ENCODE results near the gene TEKTIP1. TPM values are rescaled to one million over a fixed set of nuclear protein-coding genes. Genes with fewer than 3 reads are reported as not detected.
A peak's percentile ranks its signal among the peaks of the same experiment; 100 is the strongest.

The TEKTIP1 gene
- total RNA-seq, 1 experiment from 2014 or later, result not detected

GRCh38 chr19:3496392-3497273, 42.3 kb upstream of the TEKTIP1 start:
- Histone ChIP-seq H3K27ac (ENCODE audit: low read length) (no peak overlapping the region), H3K9ac (ENCODE audit: low read length) (no peak overlapping the region), H3K4me2 (ENCODE audit: low read depth, low read length, poor library complexity, severe bottlenecking) (no peak overlapping the region), H3K36me3 (ENCODE audit: insufficient read depth, low read length) (no peaks in the 10 kb centered on the region), H3K27me3 (ENCODE audit: low read length) (no peaks in the 10 kb centered on the region), H3K9me2 (replicated peaks; ENCODE audit: insufficient read depth, low read length) (no peaks in the 10 kb centered on the region), H4K20me1 (ENCODE audit: insufficient read depth, low read depth, low read length) (no peaks in the 10 kb centered on the region), H2AFZ (ENCODE audit: low read length) (no peak overlapping the region), H3K4me1 (ENCODE audit: low read length) (peaks cover 9% of the 10 kb centered on the region), H3K9me3 (ENCODE audit: low read length) (no peaks in the 10 kb centered on the region), H3K4me3 (ENCODE audit: low read length) (no peak overlapping the region), H3K79me2 (ENCODE audit: low read length) (peaks cover 33% of the 10 kb centered on the region)
- no peak for DNase-seq

- Histone ChIP-seq H3K4me3 (ENCODE audit: low read length) (no peak overlapping the region), H3K9me2 (replicated peaks; ENCODE audit: insufficient read depth, low read length) (no peaks in the 10 kb centered on the region), H3K9ac (ENCODE audit: low read length) (no peak overlapping the region), H3K79me2 (ENCODE audit: low read length) (peaks cover 33% of the 10 kb centered on the region), H2AFZ (ENCODE audit: low read length) (no peak overlapping the region), H3K4me1 (ENCODE audit: low read length) (peaks cover 9% of the 10 kb centered on the region), H3K4me2 (ENCODE audit: low read depth, low read length, poor library complexity, severe bottlenecking) (no peak overlapping the region), H3K9me3 (ENCODE audit: low read length) (no peaks in the 10 kb centered on the region), H3K27me3 (ENCODE audit: low read length) (no peaks in the 10 kb centered on the region), H3K27ac (ENCODE audit: low read length) (no peak overlapping the region), H3K36me3 (ENCODE audit: insufficient read depth, low read length) (no peaks in the 10 kb centered on the region), H4K20me1 (ENCODE audit: insufficient read depth, low read depth, low read length) (no peaks in the 10 kb centered on the region)
- DNase-seq, result no peak
Observed at GRCh38 chr19:3497757-3498520, 41.0 kb upstream of the TEKTIP1 start.

- no peaks in the 10 kb centered on the region for H3K36me3 ChIP-seq (ENCODE audit: insufficient read depth, low read length)
- H2AFZ ChIP-seq (ENCODE audit: low read length), result peak overlapping the region; percentile 24; the same call in 1 of the 2 replicates
- no peaks in the 10 kb centered on the region for H3K9me2 ChIP-seq (replicated peaks; ENCODE audit: insufficient read depth, low read length)
- H3K27ac ChIP-seq (ENCODE audit: low read length), result no peak overlapping the region; the same call in 1 of the 2 replicates
- H3K4me1 ChIP-seq (ENCODE audit: low read length), result peaks cover 13% of the 10 kb centered on the region
- peak overlapping the region; percentile 91 for H3K4me2 ChIP-seq (ENCODE audit: low read depth, low read length, poor library complexity, severe bottlenecking)
- peaks cover 36% of the 10 kb centered on the region for H3K79me2 ChIP-seq (ENCODE audit: low read length)
- peak overlapping the region; percentile 97 for H3K4me3 ChIP-seq (ENCODE audit: low read length)
- peak; percentile 56 for DNase-seq
- peak overlapping the region; percentile 93 for H3K9ac ChIP-seq (ENCODE audit: low read length)
- no peaks in the 10 kb centered on the region for H3K27me3 ChIP-seq (ENCODE audit: low read length)
- H4K20me1 ChIP-seq (ENCODE audit: insufficient read depth, low read depth, low read length), result no peaks in the 10 kb centered on the region
- no peaks in the 10 kb centered on the region for H3K9me3 ChIP-seq (ENCODE audit: low read length)
Observed at GRCh38 chr19:3499738-3500428, 39.1 kb upstream of the TEKTIP1 start.

GRCh38 chr19:3500429-3501101, 38.4 kb upstream of the TEKTIP1 start, which contains the start of gene DOHH:
DOHH (minus strand) TSS chr19:3500674; CDS start chr19:3496814, 3,860 bp downstream.
- H3K9ac ChIP-seq (ENCODE audit: low read length), result peak within 1 kb of the TSS; percentile 93
- peak within 1 kb of the TSS; percentile 97 for H3K4me3 ChIP-seq (ENCODE audit: low read length)
- DNase-seq, result peak; percentile 99
- peak within 1 kb of the TSS; percentile 91 for H3K4me2 ChIP-seq (ENCODE audit: low read depth, low read length, poor library complexity, severe bottlenecking)
- H2AFZ ChIP-seq (ENCODE audit: low read length), result peak within 1 kb of the TSS; percentile 24; the same call in 1 of the 2 replicates
- H3K27ac ChIP-seq (ENCODE audit: low read length), result peak within 1 kb of the TSS; percentile 56
- peaks cover 19% of the 10 kb centered on the region for H3K4me1 ChIP-seq (ENCODE audit: low read length)
- H4K20me1 ChIP-seq (ENCODE audit: insufficient read depth, low read depth, low read length), result no peaks in the 10 kb centered on the region
- H3K79me2 ChIP-seq (ENCODE audit: low read length), result peaks cover 36% of the 10 kb centered on the region
- H3K9me2 ChIP-seq (replicated peaks; ENCODE audit: insufficient read depth, low read length), result no peaks in the 10 kb centered on the region
- H3K9me3 ChIP-seq (ENCODE audit: low read length), result no peaks in the 10 kb centered on the region
- H3K36me3 ChIP-seq (ENCODE audit: insufficient read depth, low read length), result no peaks in the 10 kb centered on the region
- no peaks in the 10 kb centered on the region for H3K27me3 ChIP-seq (ENCODE audit: low read length)

- H4K20me1 ChIP-seq (ENCODE audit: insufficient read depth, low read depth, low read length), result no peaks in the 10 kb centered on the region
- no peak for DNase-seq
- no peaks in the 10 kb centered on the region for H3K9me2 ChIP-seq (replicated peaks; ENCODE audit: insufficient read depth, low read length)
- H3K9ac ChIP-seq (ENCODE audit: low read length), result no peak overlapping the region
- no peaks in the 10 kb centered on the region for H3K27me3 ChIP-seq (ENCODE audit: low read length)
- H3K27ac ChIP-seq (ENCODE audit: low read length), result no peak overlapping the region
- H3K36me3 ChIP-seq (ENCODE audit: insufficient read depth, low read length), result no peaks in the 10 kb centered on the region
- H3K79me2 ChIP-seq (ENCODE audit: low read length), result peaks cover 42% of the 10 kb centered on the region
- H3K4me3 ChIP-seq (ENCODE audit: low read length), result no peak overlapping the region
- H3K9me3 ChIP-seq (ENCODE audit: low read length), result no peaks in the 10 kb centered on the region
- H3K4me1 ChIP-seq (ENCODE audit: low read length), result peaks cover 19% of the 10 kb centered on the region
- H3K4me2 ChIP-seq (ENCODE audit: low read depth, low read length, poor library complexity, severe bottlenecking), result no peak overlapping the region
- no peak overlapping the region for H2AFZ ChIP-seq (ENCODE audit: low read length)
Observed at GRCh38 chr19:3501780-3502179, 37.2 kb upstream of the TEKTIP1 start.

GRCh38 chr19:3503036-3503572, 35.9 kb upstream of the TEKTIP1 start:
- Histone ChIP-seq H3K36me3 (ENCODE audit: insufficient read depth, low read length) (no peaks in the 10 kb centered on the region), H3K4me3 (ENCODE audit: low read length) (no peak overlapping the region), H3K9me3 (ENCODE audit: low read length) (no peaks in the 10 kb centered on the region), H2AFZ (ENCODE audit: low read length) (no peak overlapping the region), H3K27ac (ENCODE audit: low read length) (no peak overlapping the region), H4K20me1 (ENCODE audit: insufficient read depth, low read depth, low read length) (peaks cover 5% of the 10 kb centered on the region; the same call in 1 of the 2 replicates), H3K27me3 (ENCODE audit: low read length) (no peaks in the 10 kb centered on the region), H3K9me2 (replicated peaks; ENCODE audit: insufficient read depth, low read length) (no peaks in the 10 kb centered on the region), H3K9ac (ENCODE audit: low read length) (no peak overlapping the region), H3K4me1 (ENCODE audit: low read length) (peaks cover 28% of the 10 kb centered on the region), H3K79me2 (ENCODE audit: low read length) (peaks cover 43% of the 10 kb centered on the region), H3K4me2 (ENCODE audit: low read depth, low read length, poor library complexity, severe bottlenecking) (no peak overlapping the region)
- DNase-seq, result no peak

- Histone ChIP-seq H3K36me3 (ENCODE audit: insufficient read depth, low read length) (no peaks in the 10 kb centered on the region), H3K9me2 (replicated peaks; ENCODE audit: insufficient read depth, low read length) (no peaks in the 10 kb centered on the region), H3K9me3 (ENCODE audit: low read length) (no peaks in the 10 kb centered on the region), H3K4me1 (ENCODE audit: low read length) (peaks cover 20% of the 10 kb centered on the region), H3K4me2 (ENCODE audit: low read depth, low read length, poor library complexity, severe bottlenecking) (peak overlapping the region; percentile 89), H3K79me2 (ENCODE audit: low read length) (peaks cover 46% of the 10 kb centered on the region), H3K4me3 (ENCODE audit: low read length) (peak overlapping the region; percentile 76; the same call in 1 of the 2 replicates), H3K27me3 (ENCODE audit: low read length) (no peaks in the 10 kb centered on the region), H3K9ac (ENCODE audit: low read length) (peak overlapping the region; percentile 85), H3K27ac (ENCODE audit: low read length) (no peak overlapping the region), H2AFZ (ENCODE audit: low read length) (no peak overlapping the region), H4K20me1 (ENCODE audit: insufficient read depth, low read depth, low read length) (peaks cover 10% of the 10 kb centered on the region; the same call in 1 of the 2 replicates)
- no peak for DNase-seq
Observed at GRCh38 chr19:3504735-3505134, 34.2 kb upstream of the TEKTIP1 start.

Data from Karpas-422 (cell line).